HUES6 (cell line): Measurements from ENCODE around the gene MT1G.

ENCODE experiments used
- H3K27ac ChIP-seq: 2 replicates; pipeline ENCODE4 v1.7.0; 2013; ENCODE audit warnings: low read depth, mild to moderate bottlenecking, low read length, inconsistent platforms
- H3K27me3 ChIP-seq: 2 replicates; pipeline ENCODE4 v1.6.1; 2013; ENCODE audit warnings: low read length; ENCODE audit not compliant: control insufficient read depth, insufficient read depth
- H3K36me3 ChIP-seq: 2 replicates; pipeline ENCODE4 v1.6.1; 2013; ENCODE audit warnings: low read length; ENCODE audit not compliant: control insufficient read depth, insufficient read depth
- H3K4me1 ChIP-seq: 2 replicates; pipeline ENCODE4 v1.6.1; 2013; ENCODE audit warnings: low read length; ENCODE audit not compliant: control insufficient read depth, insufficient read depth
- H3K4me3 ChIP-seq: 2 replicates; pipeline ENCODE4 v1.5.1; 2013; ENCODE audit warnings: low read depth, low read length
- H3K9ac ChIP-seq: one replicate; pipeline ENCODE4 v1.6.1; 2013; ENCODE audit warnings: mild to moderate bottlenecking, low read length
- H3K9me3 ChIP-seq: 2 replicates; pipeline ENCODE4 v1.6.1; 2013; ENCODE audit warnings: low read depth, low read length; ENCODE audit not compliant: control insufficient read depth, insufficient read depth

MT1G gene

DNA sequence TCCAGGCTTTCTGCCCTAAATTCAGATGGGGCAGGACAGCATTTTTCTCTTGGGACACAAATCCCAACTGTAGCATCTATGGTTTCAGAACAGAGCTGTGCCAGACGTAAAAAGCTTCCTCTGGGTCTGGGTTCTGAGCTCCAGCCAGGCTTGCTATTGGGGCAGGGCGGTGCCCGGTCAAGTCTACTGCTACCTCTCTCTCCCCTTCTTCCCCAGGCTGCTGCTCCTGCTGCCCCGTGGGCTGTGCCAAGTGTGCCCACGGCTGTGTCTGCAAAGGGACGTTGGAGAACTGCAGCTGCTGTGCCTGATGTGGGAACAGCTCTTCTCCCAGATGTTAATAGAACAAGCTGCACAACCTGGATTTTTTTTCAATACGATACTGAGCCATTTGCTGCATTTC lies 34.3 kb downstream of the MT1G start:
- Histone ChIP-seq H3K4me1 (peaks cover 15% of the 10 kb centered on the region), H3K4me3 (no peak overlapping the region), H3K27ac (no peak overlapping the region), H3K9me3 (no peaks in the 10 kb centered on the region), H3K27me3 (peaks cover 100% of the 10 kb centered on the region), H3K9ac (no peak overlapping the region), H3K36me3 (no peaks in the 10 kb centered on the region)

DNA sequence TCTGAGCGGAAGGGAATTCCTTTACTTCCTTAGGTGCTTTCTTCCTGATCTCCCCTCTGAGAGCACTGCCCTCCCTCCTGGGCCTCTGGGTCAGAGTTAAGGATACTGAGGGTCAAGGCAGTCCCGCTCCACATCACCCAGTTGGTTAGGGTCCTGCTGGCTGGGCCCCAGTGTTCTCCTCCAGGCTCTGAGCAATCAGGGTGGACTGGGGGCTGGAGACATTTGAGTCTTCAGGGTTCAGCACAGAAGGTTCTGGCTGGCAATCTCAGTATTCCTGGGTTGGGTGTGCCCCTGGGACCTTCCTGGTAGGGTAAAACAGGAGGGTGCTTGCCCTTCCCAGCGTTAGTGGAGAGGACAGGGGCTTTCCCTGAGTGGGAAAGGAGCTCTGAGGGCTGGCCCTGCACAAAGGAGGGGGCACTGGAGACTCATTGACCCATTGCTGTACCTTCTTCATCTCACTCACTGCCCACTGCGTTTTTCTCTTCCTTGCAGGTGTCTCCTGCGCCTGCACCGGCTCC lies 35.0 kb downstream of the MT1G start:
- peaks cover 14% of the 10 kb centered on the region; the same call in 1 of the 2 replicates for H3K4me1 ChIP-seq
- peak overlapping the region; percentile 60 for H3K4me3 ChIP-seq
- peak overlapping the region; percentile 73 for H3K9ac ChIP-seq
- H3K27ac ChIP-seq = no peak overlapping the region
- H3K9me3 ChIP-seq = no peaks in the 10 kb centered on the region
- H3K27me3 ChIP-seq = peaks cover 98% of the 10 kb centered on the region
- no peaks in the 10 kb centered on the region for H3K36me3 ChIP-seq

DNA sequence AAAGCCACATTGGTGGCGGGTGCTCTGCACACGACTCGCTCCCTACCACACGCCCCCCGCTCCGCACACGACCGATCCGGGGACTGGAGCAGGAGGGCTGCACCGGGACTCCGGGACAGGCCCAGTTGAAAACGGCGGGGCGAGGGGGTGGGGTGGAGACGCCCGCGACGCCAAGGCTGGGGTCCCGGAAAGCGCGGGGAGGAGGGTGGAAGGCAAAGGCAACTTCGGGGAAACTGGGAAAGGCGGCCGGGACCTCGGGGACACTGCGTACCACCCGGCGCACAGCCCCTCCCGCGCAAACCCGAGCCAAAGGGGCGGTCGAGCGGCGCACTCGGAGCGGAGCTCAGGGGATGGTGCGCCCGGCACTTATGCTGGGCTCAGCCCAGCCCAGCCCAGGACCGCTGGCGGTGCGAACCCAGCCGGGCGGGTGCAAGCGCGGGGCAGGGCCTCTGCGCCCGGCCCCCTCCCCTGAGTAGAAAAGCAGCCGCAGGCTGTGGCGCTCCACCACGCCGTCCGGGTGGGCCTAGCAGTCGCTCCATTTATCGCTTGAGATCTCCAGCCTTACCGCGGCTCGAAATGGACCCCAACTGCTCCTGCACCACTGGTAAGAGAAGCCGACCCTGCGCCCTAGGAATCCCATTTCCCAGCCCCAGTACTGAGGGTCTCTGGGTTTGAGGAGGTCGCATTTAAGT lies 35.6 kb downstream of the MT1G start, which contains the start of gene MT1M:
TSS of gene MT1M (plus strand) at position 504 of the 692 bp plus-strand sequence. CDS start at position 577, 73 bp downstream.
- Histone ChIP-seq H3K9ac (peak within 1 kb of the TSS; percentile 73), H3K4me1 (peaks cover 15% of the 10 kb centered on the region), H3K9me3 (no peaks in the 10 kb centered on the region), H3K4me3 (peak within 1 kb of the TSS; percentile 60), H3K27me3 (peaks cover 95% of the 10 kb centered on the region), H3K36me3 (no peaks in the 10 kb centered on the region), H3K27ac (no peak within 1 kb of the TSS)

DNA sequence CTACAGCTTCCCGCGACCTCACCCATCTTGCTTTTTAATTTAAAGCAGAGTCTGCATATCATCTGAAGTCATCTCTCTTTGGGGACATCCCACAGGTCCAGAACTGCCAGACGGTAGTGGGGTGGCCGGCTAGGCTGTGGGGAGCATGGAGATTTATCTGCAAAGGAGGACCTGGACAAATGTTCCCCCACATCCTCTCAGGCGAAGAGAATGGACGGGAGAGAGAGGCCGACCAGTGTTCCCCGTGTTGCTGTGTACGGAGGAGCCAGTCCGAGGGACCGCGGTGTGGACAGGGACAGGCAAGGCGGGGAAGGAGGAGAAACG lies 36.1 kb downstream of the MT1G start:
- Histone ChIP-seq H3K27me3 (peaks cover 95% of the 10 kb centered on the region), H3K9ac (no peak overlapping the region), H3K4me3 (peak overlapping the region; percentile 60), H3K27ac (no peak overlapping the region), H3K4me1 (peaks cover 20% of the 10 kb centered on the region), H3K36me3 (no peaks in the 10 kb centered on the region), H3K9me3 (no peaks in the 10 kb centered on the region)

DNA sequence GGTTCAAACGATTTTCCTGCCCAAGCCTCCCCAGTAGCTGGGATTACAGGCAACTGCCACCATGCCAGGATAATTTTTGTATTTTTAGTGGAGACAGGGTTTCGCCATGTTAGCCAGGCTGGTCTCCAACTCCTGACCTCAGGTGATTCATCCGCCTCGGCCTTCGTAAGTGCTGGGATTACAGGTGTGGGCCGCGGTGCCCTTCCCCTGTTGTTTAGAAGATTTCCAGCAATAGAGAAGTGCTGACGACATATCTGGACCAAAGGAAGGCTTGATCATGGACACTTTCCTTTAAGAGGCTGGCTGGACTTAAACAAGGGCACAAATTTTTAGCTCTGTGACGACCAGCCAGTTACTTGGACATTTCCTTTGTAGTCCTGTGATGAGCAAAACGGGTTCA lies 36.7 kb downstream of the MT1G start:
- H3K36me3 ChIP-seq = no peaks in the 10 kb centered on the region
- H3K4me3 ChIP-seq = no peak overlapping the region
- no peak overlapping the region for H3K27ac ChIP-seq
- H3K9ac ChIP-seq = no peak overlapping the region
- no peaks in the 10 kb centered on the region for H3K9me3 ChIP-seq
- peaks cover 25% of the 10 kb centered on the region for H3K4me1 ChIP-seq
- H3K27me3 ChIP-seq = peaks cover 95% of the 10 kb centered on the region

DNA sequence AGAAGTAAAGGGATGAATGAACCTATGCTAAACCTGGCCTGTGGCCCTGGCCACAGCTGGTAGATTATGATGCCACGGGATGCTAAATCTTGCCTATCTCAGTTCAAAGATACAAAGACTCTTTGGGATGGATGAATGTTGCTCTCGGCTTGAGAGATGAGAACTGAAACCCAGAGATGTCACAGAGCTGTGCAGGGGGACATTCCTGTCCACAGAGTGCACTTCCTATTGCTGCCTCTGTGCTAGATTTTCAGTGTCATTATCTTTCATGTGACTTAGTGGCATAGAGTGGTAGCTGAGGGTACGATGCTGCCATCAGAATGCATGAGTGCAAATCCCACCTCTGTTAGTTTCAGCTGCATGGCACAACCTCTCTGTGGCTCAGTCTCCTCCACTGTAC lies 37.7 kb downstream of the MT1G start:
- Histone ChIP-seq H3K4me3 (no peak overlapping the region), H3K4me1 (peaks cover 23% of the 10 kb centered on the region), H3K9me3 (no peaks in the 10 kb centered on the region), H3K27me3 (peaks cover 95% of the 10 kb centered on the region), H3K9ac (no peak overlapping the region), H3K27ac (no peak overlapping the region), H3K36me3 (no peaks in the 10 kb centered on the region)

DNA sequence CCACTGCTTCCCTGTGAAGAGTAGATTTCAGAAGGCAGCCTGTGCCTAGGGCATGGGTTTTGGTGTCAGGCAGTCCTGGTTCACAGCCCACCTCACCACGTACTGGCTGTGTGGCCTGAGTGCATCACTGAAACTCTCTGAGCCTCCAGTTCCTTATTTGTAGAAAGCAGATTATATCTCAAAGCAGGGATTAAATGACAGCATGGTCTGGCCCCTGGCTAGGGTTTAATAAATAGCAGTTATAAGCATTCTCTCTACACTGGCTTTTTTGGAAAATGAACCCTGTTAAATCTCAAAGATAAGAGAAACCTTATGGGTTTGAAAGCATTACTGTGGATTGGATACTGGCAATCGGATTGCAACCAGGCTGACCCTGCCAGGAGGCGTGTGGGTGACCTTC lies 38.3 kb downstream of the MT1G start:
- Histone ChIP-seq H3K9ac (no peak overlapping the region), H3K27me3 (peaks cover 95% of the 10 kb centered on the region), H3K4me1 (peaks cover 26% of the 10 kb centered on the region), H3K9me3 (no peaks in the 10 kb centered on the region), H3K4me3 (no peak overlapping the region), H3K36me3 (no peaks in the 10 kb centered on the region), H3K27ac (no peak overlapping the region)

DNA sequence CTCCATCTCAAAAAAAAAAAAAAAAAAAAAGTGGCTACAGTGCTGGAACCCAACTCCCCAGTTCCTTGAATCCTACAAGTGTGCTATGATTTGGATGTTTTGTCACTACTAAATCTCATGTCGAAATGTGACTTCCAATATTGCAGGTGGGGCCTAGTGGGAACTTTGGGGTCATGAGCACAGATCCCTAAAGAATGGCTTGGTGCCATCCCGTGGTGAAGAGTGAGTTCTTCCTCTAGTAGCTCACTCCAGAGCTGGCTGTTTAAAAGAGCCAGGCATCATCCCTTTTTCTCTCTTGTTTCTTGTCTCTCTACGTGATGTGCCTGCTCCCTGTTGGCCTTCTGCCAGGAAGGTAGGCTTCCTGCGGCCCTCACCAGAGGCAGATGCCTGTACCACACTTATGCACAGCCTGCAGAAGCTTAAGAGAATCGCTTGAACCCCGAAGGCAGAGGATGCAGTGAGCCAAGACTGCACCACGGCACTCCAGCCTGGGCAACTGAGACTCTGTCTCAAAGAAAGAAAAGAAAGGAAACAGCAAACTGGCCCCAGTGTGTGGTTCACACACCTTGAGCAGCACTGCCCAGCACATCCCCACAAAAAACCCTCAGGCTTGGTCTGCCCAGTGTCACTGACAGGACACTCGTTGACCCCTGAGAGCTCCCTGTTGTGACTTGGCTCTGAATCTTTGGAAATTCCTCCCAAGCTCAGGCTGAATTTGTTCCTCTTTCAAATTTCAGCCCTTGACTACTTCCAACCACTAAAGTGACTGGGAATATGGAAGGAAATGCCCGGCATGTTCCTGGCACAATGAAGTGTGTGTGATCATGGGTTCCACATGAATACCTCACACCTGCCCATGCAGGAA lies 39.1 kb downstream of the MT1G start:
- Histone ChIP-seq H3K36me3 (no peaks in the 10 kb centered on the region), H3K9me3 (no peaks in the 10 kb centered on the region), H3K4me3 (no peak overlapping the region), H3K27me3 (peaks cover 93% of the 10 kb centered on the region), H3K4me1 (peaks cover 26% of the 10 kb centered on the region), H3K9ac (no peak overlapping the region), H3K27ac (no peak overlapping the region)

DNA sequence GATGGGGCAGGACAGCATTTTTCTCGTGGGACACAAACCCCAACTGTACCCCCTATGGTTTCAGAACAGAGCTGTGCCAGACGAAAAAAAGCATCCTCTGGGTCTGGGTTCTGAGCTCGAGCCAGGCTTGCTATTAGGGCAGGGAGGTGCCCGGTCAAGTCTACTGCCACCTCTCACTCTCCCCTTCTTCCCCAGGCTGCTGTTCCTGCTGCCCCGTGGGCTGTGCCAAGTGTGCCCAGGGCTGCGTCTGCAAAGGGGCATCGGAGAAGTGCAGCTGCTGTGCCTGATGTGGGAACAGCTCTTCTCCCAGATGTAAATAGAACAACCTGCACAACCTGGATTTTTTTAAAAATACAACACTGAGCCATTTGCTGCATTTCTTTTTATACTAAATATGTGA lies 41.2 kb downstream of the MT1G start:
- no peaks in the 10 kb centered on the region for H3K36me3 ChIP-seq
- peaks cover 27% of the 10 kb centered on the region for H3K4me1 ChIP-seq
- H3K27ac ChIP-seq = no peak overlapping the region
- peak overlapping the region; percentile 13; the same call in 1 of the 2 replicates for H3K4me3 ChIP-seq
- peaks cover 87% of the 10 kb centered on the region for H3K27me3 ChIP-seq
- peaks cover 4% of the 10 kb centered on the region; the same call in 1 of the 2 replicates for H3K9me3 ChIP-seq
- H3K9ac ChIP-seq = no peak overlapping the region

DNA sequence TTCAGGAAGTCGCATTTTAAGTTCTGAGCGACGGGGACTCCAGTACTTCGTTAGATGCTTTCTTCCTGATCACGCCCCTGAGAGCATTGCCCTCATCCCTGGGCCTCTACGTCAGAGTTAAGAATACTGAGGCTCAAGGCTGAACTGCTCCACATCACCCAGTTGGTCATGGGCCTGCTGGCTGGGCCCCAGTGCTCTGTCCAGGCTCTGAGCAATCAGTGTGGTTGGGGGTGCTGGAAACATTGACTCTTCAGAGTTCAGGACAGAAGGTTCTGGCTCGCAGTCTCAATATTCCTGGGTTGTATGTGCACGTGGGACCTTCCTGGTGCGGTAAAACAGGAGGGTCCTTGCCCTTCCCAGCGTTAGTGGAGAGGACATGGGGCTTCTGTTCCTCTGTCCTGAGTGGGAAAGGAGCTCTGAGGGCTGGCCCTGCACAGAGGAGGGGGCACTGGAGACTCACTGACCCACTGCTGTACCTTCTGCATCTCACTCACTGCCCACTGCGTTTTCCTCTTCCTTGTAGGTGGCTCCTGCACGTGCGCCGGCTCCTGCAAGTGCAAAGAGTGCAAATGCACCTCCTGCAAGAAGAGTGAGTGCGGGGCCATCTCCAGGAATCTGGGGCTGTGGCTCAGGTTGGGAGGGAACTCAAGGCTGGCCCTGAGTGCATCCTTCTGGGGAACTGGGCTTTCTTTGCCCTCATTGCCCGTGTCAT lies 41.8 kb downstream of the MT1G start:
- Histone ChIP-seq H3K27me3 (peaks cover 83% of the 10 kb centered on the region), H3K4me3 (peak overlapping the region; percentile 68), H3K27ac (no peak overlapping the region), H3K9ac (peak overlapping the region; percentile 41), H3K4me1 (peaks cover 33% of the 10 kb centered on the region), H3K9me3 (peaks cover 4% of the 10 kb centered on the region; the same call in 1 of the 2 replicates), H3K36me3 (no peaks in the 10 kb centered on the region)
